Ishikawa (cell line): Measurements from ENCODE around the gene SF3B1.
A peak's percentile ranks its signal among the peaks of the same experiment; 100 is the strongest.

ENCODE experiments used
- CEBPB ChIP-seq: IDR thresholded peaks from 2 replicates; pipeline ENCODE4 v1.6.1; 2012
- CREB1 ChIP-seq: IDR thresholded peaks from 2 replicates; pipeline ENCODE4 v1.6.1; 2012; ENCODE audit warnings: low read depth
- EGR1 ChIP-seq: IDR thresholded peaks from 2 replicates; pipeline ENCODE4 v1.6.1; 2012
- EP300 ChIP-seq: IDR thresholded peaks from 2 replicates; pipeline ENCODE4 v1.6.1; 2012; ENCODE audit warnings: borderline replicate concordance
- FOXM1 ChIP-seq: IDR thresholded peaks from 2 replicates; pipeline ENCODE4 v1.6.1; 2012; ENCODE audit warnings: low read depth, borderline replicate concordance
- NFIC ChIP-seq: IDR thresholded peaks from 2 replicates; pipeline ENCODE4 v1.6.1; 2012
- RAD21 ChIP-seq: IDR thresholded peaks from 2 replicates; pipeline ENCODE4 v1.6.1; 2012; ENCODE audit warnings: low read depth
- TAF1 ChIP-seq: IDR thresholded peaks from 2 replicates; pipeline ENCODE4 v1.6.1; 2012; ENCODE audit warnings: low read depth, mild to moderate bottlenecking
- TCF12 ChIP-seq: IDR thresholded peaks from 2 replicates; pipeline ENCODE4 v1.6.1; 2012; ENCODE audit warnings: low read depth
- TEAD4 ChIP-seq: IDR thresholded peaks from 2 replicates; pipeline ENCODE4 v1.6.1; 2012
- YY1 ChIP-seq: IDR thresholded peaks from 2 replicates; pipeline ENCODE4 v1.6.1; 2012; ENCODE audit warnings: low read depth
- ZBTB7A ChIP-seq: IDR thresholded peaks from 2 replicates; pipeline ENCODE4 v1.6.1; 2012; ENCODE audit warnings: low read depth
- TF ChIP-seq, protein P1 (sequence below): IDR thresholded peaks from 2 replicates; pipeline ENCODE4 v1.6.1; 2012
- TF ChIP-seq, protein P2 (sequence below): IDR thresholded peaks from 2 replicates; pipeline ENCODE4 v1.6.1; 2012; ENCODE audit warnings: low read depth, mild to moderate bottlenecking
- TF ChIP-seq, protein P3 (sequence below): IDR thresholded peaks from 2 replicates; pipeline ENCODE4 v1.6.1; 2012

The SF3B1 gene

DNA sequence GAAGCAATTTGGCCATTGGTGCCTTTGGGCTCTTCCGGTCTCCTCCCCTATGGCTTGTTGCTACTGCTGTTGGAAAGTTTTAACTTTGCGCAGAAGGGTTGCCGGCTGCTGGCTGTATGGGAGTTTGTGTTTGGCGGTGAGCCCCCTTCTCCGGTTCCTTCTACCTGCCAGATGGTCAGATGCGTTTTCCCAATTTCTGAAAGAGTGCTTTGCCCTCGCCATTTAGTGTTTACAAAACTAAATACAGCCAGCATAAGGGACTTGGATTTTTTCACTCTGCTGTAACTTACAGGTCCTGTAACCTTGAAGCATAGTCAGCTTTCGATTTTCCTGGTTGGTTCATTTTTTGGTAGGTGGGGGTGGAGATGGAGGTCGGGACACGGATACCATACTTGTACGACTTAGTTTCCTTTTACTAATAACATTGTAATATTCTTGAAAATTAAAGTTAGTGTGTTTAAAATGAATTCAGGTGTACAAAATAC lies 19.1 kb upstream of the SF3B1 start:
- no peak for TF ChIP-seq NFIC
- TF ChIP-seq TCF12: no peak

DNA sequence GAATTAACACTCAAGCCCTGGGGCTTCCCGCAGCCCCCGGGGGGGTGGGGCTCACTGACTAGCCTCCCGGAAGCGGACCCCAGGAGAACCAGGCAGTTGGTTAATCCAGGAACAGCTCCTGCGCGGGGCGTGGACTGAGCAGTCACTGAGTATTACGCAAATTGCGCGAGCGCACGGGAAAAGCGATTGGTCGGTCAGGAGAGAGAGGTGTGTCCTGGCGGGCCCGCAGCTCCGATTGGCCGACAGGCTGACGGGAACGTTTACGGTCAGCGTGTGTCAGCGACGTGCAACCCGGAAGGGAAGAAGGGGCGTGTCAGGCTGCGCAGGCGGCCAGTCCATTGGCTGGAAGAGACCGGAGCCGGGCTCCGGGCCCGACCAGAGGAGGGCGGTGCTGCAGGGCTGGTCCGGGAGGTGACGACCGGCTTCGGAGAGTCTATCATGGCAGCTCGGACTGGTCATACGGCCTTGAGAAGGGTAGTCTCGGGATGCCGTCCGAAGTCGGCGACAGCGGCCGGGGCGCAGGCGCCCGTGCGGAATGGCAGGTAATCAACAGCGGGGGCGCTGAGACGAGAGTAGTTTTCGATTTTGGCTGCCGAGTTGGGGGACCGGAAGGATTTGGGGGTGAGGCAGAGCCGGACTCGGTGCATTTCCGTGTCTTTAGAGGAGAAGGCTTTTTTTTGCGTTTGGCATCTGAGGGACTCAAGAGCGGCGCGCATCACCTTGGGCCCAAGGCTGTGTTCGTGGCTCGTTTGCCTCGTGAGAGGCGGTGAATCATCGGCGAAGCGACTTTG lies 18.5 kb upstream of the SF3B1 start, which contains the start of gene COQ10B:
Gene COQ10B (plus strand): TSS at position 430 of the 791 bp plus-strand sequence. CDS start 9 bp downstream, at position 439.
- TF ChIP-seq TEAD4: no peak
- peak; percentile 88 for TF ChIP-seq ZBTB7A
- peak; percentile 32; the same call in 1 of the 2 replicates for TF ChIP-seq TCF12
- TF ChIP-seq, protein P1, sequence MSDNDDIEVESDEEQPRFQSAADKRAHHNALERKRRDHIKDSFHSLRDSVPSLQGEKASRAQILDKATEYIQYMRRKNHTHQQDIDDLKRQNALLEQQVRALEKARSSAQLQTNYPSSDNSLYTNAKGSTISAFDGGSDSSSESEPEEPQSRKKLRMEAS: peak; percentile 77
- peak; percentile 93 for TF ChIP-seq CEBPB
- TF ChIP-seq FOXM1: no peak
- peak; percentile 48; the same call in 1 of the 2 replicates for TF ChIP-seq TAF1
- peak; percentile 84 for TF ChIP-seq YY1
- peak; percentile 89 for TF ChIP-seq CREB1

DNA sequence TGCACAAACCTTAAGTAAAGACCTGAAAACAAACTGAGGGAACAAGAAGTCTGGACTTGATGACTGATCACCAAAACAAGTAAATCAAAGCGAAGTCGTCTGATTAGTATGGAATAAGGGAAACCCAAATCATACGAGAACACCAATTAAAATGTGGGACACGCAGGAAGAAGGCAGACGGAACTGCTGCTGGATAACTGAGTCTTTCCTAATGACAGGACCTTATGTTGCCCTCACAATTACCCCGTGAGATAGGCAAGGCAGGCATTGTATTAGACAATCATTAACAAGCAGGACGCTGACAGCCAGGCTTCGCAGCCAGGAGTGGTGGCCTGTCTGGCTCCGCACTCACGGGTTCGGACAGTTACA lies 17.9 kb upstream of the SF3B1 start:
- TF ChIP-seq TCF12: no peak
- TF ChIP-seq, protein P2, sequence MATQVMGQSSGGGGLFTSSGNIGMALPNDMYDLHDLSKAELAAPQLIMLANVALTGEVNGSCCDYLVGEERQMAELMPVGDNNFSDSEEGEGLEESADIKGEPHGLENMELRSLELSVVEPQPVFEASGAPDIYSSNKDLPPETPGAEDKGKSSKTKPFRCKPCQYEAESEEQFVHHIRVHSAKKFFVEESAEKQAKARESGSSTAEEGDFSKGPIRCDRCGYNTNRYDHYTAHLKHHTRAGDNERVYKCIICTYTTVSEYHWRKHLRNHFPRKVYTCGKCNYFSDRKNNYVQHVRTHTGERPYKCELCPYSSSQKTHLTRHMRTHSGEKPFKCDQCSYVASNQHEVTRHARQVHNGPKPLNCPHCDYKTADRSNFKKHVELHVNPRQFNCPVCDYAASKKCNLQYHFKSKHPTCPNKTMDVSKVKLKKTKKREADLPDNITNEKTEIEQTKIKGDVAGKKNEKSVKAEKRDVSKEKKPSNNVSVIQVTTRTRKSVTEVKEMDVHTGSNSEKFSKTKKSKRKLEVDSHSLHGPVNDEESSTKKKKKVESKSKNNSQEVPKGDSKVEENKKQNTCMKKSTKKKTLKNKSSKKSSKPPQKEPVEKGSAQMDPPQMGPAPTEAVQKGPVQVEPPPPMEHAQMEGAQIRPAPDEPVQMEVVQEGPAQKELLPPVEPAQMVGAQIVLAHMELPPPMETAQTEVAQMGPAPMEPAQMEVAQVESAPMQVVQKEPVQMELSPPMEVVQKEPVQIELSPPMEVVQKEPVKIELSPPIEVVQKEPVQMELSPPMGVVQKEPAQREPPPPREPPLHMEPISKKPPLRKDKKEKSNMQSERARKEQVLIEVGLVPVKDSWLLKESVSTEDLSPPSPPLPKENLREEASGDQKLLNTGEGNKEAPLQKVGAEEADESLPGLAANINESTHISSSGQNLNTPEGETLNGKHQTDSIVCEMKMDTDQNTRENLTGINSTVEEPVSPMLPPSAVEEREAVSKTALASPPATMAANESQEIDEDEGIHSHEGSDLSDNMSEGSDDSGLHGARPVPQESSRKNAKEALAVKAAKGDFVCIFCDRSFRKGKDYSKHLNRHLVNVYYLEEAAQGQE: no peak
- TF ChIP-seq, protein P1: no peak
- TF ChIP-seq NFIC: no peak
- TF ChIP-seq RAD21: no peak
- TF ChIP-seq EGR1: no peak
- TF ChIP-seq TEAD4: no peak
- TF ChIP-seq TAF1: no peak
- TF ChIP-seq CREB1: no peak

DNA sequence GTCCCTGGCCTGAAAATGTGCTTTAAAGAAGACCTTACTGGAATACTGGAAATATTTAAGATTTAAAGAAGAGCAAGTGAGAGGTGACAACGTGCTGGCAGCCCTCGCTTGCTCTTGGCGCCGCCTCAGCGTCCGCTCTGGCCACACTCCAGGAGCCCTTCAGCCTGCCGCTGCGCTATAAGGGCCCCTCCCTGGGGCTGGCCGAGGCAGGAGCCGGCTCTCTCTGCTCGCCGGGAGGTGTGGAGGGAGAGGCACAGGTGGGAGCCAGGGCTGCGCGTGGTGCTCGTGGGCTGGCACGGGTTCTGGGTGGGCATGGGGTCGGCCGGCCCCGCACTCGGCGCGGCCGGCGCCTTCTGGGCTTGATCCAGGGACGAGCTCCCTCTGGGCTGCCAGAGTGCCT lies 15.6 kb upstream of the SF3B1 start:
- TF ChIP-seq TEAD4: no peak
- TF ChIP-seq YY1: no peak
- no peak for TF ChIP-seq EGR1
- no peak for TF ChIP-seq RAD21
- no peak for TF ChIP-seq FOXM1
- TF ChIP-seq TAF1: no peak
- no peak for TF ChIP-seq EP300
- no peak for TF ChIP-seq ZBTB7A
- TF ChIP-seq CEBPB: no peak
- TF ChIP-seq NFIC: no peak
- TF ChIP-seq, protein P2: no peak
- no peak for TF ChIP-seq TCF12
- TF ChIP-seq, protein P3, sequence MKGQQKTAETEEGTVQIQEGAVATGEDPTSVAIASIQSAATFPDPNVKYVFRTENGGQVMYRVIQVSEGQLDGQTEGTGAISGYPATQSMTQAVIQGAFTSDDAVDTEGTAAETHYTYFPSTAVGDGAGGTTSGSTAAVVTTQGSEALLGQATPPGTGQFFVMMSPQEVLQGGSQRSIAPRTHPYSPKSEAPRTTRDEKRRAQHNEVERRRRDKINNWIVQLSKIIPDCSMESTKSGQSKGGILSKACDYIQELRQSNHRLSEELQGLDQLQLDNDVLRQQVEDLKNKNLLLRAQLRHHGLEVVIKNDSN: no peak
- TF ChIP-seq, protein P1: no peak
- no peak for TF ChIP-seq CREB1

DNA sequence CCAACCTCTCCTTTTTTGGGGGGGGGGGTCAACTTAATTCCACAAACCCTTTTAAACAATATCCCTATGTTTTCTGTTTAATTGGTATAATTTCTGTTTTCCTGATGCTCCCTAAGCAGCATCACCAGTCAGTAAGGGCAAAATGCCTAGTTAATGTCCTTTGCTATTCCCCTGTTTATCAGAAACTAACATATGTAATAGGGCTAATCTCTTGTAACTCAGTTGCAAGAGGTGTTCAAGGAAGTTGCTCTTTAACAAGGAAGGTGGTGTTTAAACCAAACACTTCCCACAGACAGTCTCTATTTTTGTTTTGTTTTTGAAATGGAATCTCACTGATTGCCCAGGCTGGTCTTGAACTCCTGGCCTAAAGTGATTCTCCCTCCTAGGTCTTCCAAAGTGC lies 12.0 kb upstream of the SF3B1 start:
- TF ChIP-seq, protein P2: no peak
- TF ChIP-seq ZBTB7A: no peak
- no peak for TF ChIP-seq CEBPB
- TF ChIP-seq, protein P3: no peak
- TF ChIP-seq TEAD4: no peak
- TF ChIP-seq, protein P1: no peak
